HL-60 (cell line): Measurements from ENCODE around the gene NOL6.
"Not testable (repeated sequence)": the region's sequence is repeated elsewhere in the genome, so short reads cannot be mapped to it uniquely, and the experiment has no call there.

ENCODE experiments used
- DNase-seq, 2 experiments: peaks; one replicate each; pipeline ENCODE4 v3.0.0-alpha.2; 2010 to 2020; ENCODE audit warnings: low read depth in 1 of 2, low spot score in 1 of 2
- H3K27ac ChIP-seq: fragments of 250-450 bp; sonication (Bioruptor Pico); replicated peaks from 2 replicates; pipeline ENCODE4 v1.5.1; 2020; ENCODE audit warnings: mild to moderate bottlenecking, moderate library complexity
- H3K27me3 ChIP-seq: fragments of 250-450 bp; sonication (Bioruptor Pico); 2 replicates; pipeline ENCODE4 v1.5.1; 2021; ENCODE audit warnings: mild to moderate bottlenecking, moderate library complexity; ENCODE audit not compliant: insufficient read depth, poor library complexity, severe bottlenecking
- H3K4me3 ChIP-seq: replicated peaks from 2 replicates; pipeline ENCODE4 v1.5.1; 2011; ENCODE audit warnings: mild to moderate bottlenecking, control low read depth, low read length; ENCODE audit not compliant: insufficient read depth
- GABPA ChIP-seq: IDR thresholded peaks from 2 replicates; pipeline ENCODE4 v1.6.1; 2012; ENCODE audit warnings: low read depth
- POLR2AphosphoS5 ChIP-seq: IDR thresholded peaks from 2 replicates; pipeline ENCODE4 v1.6.1; 2012; ENCODE audit warnings: low read depth
- SPI1 ChIP-seq: IDR thresholded peaks from 2 replicates; pipeline ENCODE4 v1.6.1; 2012; ENCODE audit warnings: low read depth, mild to moderate bottlenecking, borderline replicate concordance
- long read RNA-seq: library from polyadenylated mRNA; unstranded; transcript quantifications from one replicate; pipeline ENCODE4 v2.0.0, GENCODE V29; 2020
- TF ChIP-seq, protein P1 (sequence below): IDR thresholded peaks from 2 replicates; pipeline ENCODE4 v1.6.1; 2012; ENCODE audit warnings: low read depth; ENCODE audit not compliant: insufficient replicate concordance
- TF ChIP-seq, protein P2 (sequence below): IDR thresholded peaks from one replicate; pipeline ENCODE4 v1.5.1; 2011; ENCODE audit warnings: low read length, control low read depth, inconsistent platforms; ENCODE audit not compliant: insufficient read depth

NOL6 gene
- long read RNA-seq, full-length matches to known transcripts = 24 of 52 reads
- long read RNA-seq, partial matches to known transcripts = 15 of 52 reads
- long read RNA-seq, other reads (novel, unspliced or antisense) = 13 of 52 reads

DNA sequence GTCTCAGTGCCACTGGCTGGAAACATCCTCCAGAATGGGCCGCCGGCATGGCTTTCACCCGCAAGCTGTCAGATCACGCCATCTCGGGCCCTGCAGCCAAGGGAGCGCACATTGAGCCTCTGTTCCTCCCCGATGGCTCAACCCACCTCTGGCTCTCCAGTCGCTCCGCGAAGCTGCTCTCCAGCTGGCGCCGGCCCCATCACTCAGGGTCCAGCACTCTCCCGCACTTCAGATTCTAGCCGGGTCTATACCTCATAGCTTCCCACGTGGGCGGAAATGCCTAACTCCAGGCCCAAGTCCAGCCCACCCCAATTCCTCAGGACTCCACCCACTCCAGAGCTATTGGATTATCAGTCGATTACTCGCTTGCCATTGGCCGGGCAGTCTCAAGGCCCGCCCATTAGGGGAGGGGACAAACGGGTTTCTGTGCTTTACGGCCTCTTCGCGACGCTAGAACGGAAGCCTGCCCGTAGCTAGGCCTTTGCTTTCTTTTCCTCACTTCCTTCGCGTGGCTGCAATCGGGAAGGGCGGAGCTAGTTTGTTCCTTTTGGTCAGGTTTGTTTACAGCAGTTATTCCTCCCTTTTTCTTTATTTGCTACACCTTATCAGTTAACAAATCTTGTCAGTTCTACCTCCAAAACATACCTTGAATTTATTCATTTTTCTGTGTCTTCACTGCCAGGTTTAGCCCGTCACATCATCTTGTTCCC lies at the start of gene NOL6:
NOL6 (minus strand) TSS at position 282 of the 710 bp plus-strand sequence; CDS start at position 200, 82 bp downstream.
- TF ChIP-seq, protein P1, sequence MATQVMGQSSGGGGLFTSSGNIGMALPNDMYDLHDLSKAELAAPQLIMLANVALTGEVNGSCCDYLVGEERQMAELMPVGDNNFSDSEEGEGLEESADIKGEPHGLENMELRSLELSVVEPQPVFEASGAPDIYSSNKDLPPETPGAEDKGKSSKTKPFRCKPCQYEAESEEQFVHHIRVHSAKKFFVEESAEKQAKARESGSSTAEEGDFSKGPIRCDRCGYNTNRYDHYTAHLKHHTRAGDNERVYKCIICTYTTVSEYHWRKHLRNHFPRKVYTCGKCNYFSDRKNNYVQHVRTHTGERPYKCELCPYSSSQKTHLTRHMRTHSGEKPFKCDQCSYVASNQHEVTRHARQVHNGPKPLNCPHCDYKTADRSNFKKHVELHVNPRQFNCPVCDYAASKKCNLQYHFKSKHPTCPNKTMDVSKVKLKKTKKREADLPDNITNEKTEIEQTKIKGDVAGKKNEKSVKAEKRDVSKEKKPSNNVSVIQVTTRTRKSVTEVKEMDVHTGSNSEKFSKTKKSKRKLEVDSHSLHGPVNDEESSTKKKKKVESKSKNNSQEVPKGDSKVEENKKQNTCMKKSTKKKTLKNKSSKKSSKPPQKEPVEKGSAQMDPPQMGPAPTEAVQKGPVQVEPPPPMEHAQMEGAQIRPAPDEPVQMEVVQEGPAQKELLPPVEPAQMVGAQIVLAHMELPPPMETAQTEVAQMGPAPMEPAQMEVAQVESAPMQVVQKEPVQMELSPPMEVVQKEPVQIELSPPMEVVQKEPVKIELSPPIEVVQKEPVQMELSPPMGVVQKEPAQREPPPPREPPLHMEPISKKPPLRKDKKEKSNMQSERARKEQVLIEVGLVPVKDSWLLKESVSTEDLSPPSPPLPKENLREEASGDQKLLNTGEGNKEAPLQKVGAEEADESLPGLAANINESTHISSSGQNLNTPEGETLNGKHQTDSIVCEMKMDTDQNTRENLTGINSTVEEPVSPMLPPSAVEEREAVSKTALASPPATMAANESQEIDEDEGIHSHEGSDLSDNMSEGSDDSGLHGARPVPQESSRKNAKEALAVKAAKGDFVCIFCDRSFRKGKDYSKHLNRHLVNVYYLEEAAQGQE = no peak
- TF ChIP-seq POLR2AphosphoS5 (peak; percentile 40; the same call in 1 of the 2 replicates), SPI1 (peak; percentile 75), GABPA (peak; percentile 74; the same call in 1 of the 2 replicates)
- peak; percentile 99 for DNase-seq
- H3K27me3 ChIP-seq = no peaks in the 10 kb centered on the region
- peak within 1 kb of the TSS; percentile 100 for H3K4me3 ChIP-seq
- peak within 1 kb of the TSS; percentile 56 for H3K27ac ChIP-seq

GRCh38 chr9:33521861-33522260 lies 48.1 kb upstream of the NOL6 start:
- not testable (repeated sequence) for H3K4me3 ChIP-seq, H3K27ac ChIP-seq

DNA sequence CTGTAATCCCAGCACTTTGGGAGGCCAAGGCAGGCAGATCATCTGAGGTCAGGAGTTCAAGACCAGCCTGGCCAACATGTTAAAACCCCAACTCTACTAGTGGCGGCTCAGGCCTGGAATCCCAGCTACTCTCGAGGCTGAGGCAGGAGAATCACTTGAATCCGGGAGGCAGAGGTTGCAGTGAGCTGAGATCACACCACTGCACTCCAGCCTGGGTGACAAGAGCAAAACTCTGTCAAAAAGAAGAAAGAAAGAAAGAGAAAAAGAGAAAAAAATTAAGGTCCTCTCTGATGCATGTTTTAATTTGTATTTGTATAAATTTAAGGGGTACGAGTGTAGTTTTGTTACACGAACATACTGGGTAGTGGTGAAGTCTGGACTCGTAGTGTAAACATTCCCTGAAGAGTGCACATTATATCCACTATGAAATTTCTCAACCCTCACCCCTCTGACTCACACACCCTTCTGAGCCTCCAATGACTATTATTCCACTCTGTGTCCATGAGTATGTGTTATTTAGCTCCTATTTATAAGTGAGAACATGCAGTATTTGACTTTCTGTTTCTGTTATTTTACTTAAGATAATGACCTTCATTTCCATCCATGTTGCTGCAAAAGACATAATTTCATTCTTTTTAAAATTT lies 44.3 kb upstream of the NOL6 start:
- not testable (repeated sequence) for H3K4me3 ChIP-seq, H3K27me3 ChIP-seq, DNase-seq, H3K27ac ChIP-seq

More at GRCh38 chr9:33521861-33522260, 48.1 kb upstream of the NOL6 start:
- H3K27me3 ChIP-seq, DNase-seq: not testable (repeated sequence)

GRCh38 chr9:33517373-33517772 lies 43.6 kb upstream of the NOL6 start:
- Histone ChIP-seq H3K27ac (no peak overlapping the region), H3K27me3 (no peaks in the 10 kb centered on the region)
- DNase-seq = peak in 1 of 2 experiments; percentile 24

DNA sequence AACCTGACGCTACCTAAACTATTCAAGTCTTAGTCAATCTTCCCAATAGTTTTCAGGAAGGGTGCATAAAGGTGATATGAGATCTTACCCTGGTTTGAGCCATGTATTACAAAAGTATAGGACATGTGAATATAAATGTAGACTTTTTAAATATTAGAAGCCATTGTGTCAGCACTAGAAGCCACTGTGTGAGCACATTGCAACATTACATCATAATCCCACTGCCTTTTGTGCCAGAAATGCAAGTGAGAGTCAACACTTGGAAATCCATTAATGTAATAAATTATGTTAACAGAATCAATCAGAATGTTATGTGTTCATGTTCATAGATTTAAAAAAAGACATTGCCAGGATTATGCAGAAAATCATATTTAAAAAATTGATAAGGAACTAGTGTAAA lies 42.7 kb upstream of the NOL6 start:
- not testable (repeated sequence) for H3K4me3 ChIP-seq, H3K27ac ChIP-seq, DNase-seq, H3K27me3 ChIP-seq

More at GRCh38 chr9:33517373-33517772, 43.6 kb upstream of the NOL6 start:
- TF ChIP-seq, protein P2, sequence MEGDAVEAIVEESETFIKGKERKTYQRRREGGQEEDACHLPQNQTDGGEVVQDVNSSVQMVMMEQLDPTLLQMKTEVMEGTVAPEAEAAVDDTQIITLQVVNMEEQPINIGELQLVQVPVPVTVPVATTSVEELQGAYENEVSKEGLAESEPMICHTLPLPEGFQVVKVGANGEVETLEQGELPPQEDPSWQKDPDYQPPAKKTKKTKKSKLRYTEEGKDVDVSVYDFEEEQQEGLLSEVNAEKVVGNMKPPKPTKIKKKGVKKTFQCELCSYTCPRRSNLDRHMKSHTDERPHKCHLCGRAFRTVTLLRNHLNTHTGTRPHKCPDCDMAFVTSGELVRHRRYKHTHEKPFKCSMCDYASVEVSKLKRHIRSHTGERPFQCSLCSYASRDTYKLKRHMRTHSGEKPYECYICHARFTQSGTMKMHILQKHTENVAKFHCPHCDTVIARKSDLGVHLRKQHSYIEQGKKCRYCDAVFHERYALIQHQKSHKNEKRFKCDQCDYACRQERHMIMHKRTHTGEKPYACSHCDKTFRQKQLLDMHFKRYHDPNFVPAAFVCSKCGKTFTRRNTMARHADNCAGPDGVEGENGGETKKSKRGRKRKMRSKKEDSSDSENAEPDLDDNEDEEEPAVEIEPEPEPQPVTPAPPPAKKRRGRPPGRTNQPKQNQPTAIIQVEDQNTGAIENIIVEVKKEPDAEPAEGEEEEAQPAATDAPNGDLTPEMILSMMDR = peak; percentile 1
- no peak for TF ChIP-seq GABPA
- H3K4me3 ChIP-seq = no peak overlapping the region

- not testable (repeated sequence) for DNase-seq, H3K4me3 ChIP-seq, H3K27me3 ChIP-seq, H3K27ac ChIP-seq
Observed at GRCh38 chr9:33515342-33515995, 41.7 kb upstream of the NOL6 start.

GRCh38 chr9:33512535-33512934 lies 38.8 kb upstream of the NOL6 start:
- not testable (repeated sequence) for H3K27ac ChIP-seq, H3K27me3 ChIP-seq, DNase-seq, H3K4me3 ChIP-seq

GRCh38 chr9:33511184-33511517 lies 37.4 kb upstream of the NOL6 start:
- Histone ChIP-seq H3K27ac (peak overlapping the region; percentile 71), H3K4me3 (peak overlapping the region; percentile 56)
- H3K27me3 ChIP-seq, DNase-seq: not testable (repeated sequence)
